BJ (cell line): Measurements from ENCODE around the gene C3. TPM values are rescaled to one million over a fixed set of nuclear protein-coding genes. Genes with fewer than 3 reads are reported as not detected.
A peak's percentile ranks its signal among the peaks of the same experiment; 100 is the strongest.
"Not testable (repeated sequence)": the region's sequence is repeated elsewhere in the genome, so short reads cannot be mapped to it uniquely, and the experiment has no call there.

Source experiments
- CTCF ChIA-PET: fragments of 350-600 bp; formaldehyde crosslinking; extraction: SDS; loops from one replicate; lab custom pipeline; 2021; ENCODE audit warnings: antibody characterized with exemption, inconsistent platforms; lab: Yijun Ruan, JAX
- POLR2A ChIA-PET: fragments of 300-600 bp; sonication (Branson Sonifier 250); formaldehyde crosslinking; extraction: SDS; loops from one replicate; lab custom pipeline; 2021; ENCODE audit warnings: antibody characterized with exemption; lab: Charles Lee
- DNase-seq: peaks from one replicate; pipeline ENCODE4 v3.0.0-alpha.2; 2011; ENCODE audit warnings: low read depth
- H3K27me3 ChIP-seq: 2 replicates; pipeline ENCODE4 v1.6.0; 2011; ENCODE audit warnings: low read length; ENCODE audit not compliant: control insufficient read depth, insufficient read depth
- H3K36me3 ChIP-seq: 2 replicates; pipeline ENCODE4 v1.5.1; 2011; ENCODE audit warnings: low read length; ENCODE audit not compliant: control insufficient read depth, insufficient read depth
- H3K4me3 ChIP-seq: 2 replicates; pipeline ENCODE4 v1.5.1; 2011; ENCODE audit warnings: low read depth, mild to moderate bottlenecking, control low read depth, low read length
- CTCF ChIP-seq: IDR thresholded peaks from 2 replicates; pipeline ENCODE4 v1.5.1; 2011; ENCODE audit warnings: low read depth, mild to moderate bottlenecking, control low read depth, inconsistent platforms, low read length, moderate library complexity; ENCODE audit not compliant: insufficient read depth
- polyA plus RNA-seq: library from polyadenylated mRNA; depleted of rRNA; stranded (reverse); fragments of >200 nt; gene quantifications from 2 replicates; pipeline ENCODE4 v1.2.3, GENCODE V29; 2011

C3 gene
- polyA plus RNA-seq, 1 experiment, result 14.7 TPM

- no peaks in the 10 kb centered on the region for H3K27me3 ChIP-seq
- no peaks in the 10 kb centered on the region for H3K36me3 ChIP-seq
- CTCF ChIA-PET, result interaction anchor here (0.6 to 1.0 kb wide), 3 partner anchors 131 to 1841 kb away, joined by 3 read pairs; no protein-coding TSS in a partner anchor
- POLR2A ChIA-PET, result no interaction called here
- H3K4me3 ChIP-seq, result no peak overlapping the region
- no peak for TF ChIP-seq CTCF
- no peak for DNase-seq
These were observed 72.2 kb downstream of the C3 start for GRCh38 chr19:6648141-6648715.

- DNase-seq, result no peak
- POLR2A ChIA-PET, result no interaction called here
- Histone ChIP-seq H3K36me3 (no peaks in the 10 kb centered on the region), H3K27me3 (no peaks in the 10 kb centered on the region), H3K4me3 (no peak overlapping the region)
- TF ChIP-seq CTCF, result no peak
- CTCF ChIA-PET, result interaction anchor here (0.7 to 1.0 kb wide), 2 partner anchors 12 to 13 kb away, joined by 3 read pairs; no protein-coding TSS in a partner anchor
These were observed 75.7 kb downstream of the C3 start for GRCh38 chr19:6644796-6645195.

- H3K36me3 ChIP-seq, POLR2A ChIA-PET, CTCF ChIA-PET, H3K4me3 ChIP-seq, DNase-seq, H3K27me3 ChIP-seq: not testable (repeated sequence)
These were observed 80.1 kb downstream of the C3 start for GRCh38 chr19:6640333-6640732.

GRCh38 chr19:6639439-6639838 is 81.0 kb downstream of the C3 start:
- Histone ChIP-seq H3K27me3 (no peaks in the 10 kb centered on the region), H3K4me3 (no peak overlapping the region), H3K36me3 (no peaks in the 10 kb centered on the region)
- CTCF ChIA-PET, result interaction anchor here (3.1 kb wide), 1 partner anchor 224 kb away, joined by 10 read pairs; no protein-coding TSS in a partner anchor
- POLR2A ChIA-PET, result no interaction called here
- DNase-seq, result no peak
- TF ChIP-seq CTCF, result no peak

- POLR2A ChIA-PET, H3K4me3 ChIP-seq, DNase-seq, H3K27me3 ChIP-seq, H3K36me3 ChIP-seq: not testable (repeated sequence)
- CTCF ChIA-PET, result interaction anchor here (0.6 to 4.5 kb wide), 18 partner anchors 8 to 235 kb away, joined by 3 to 43 read pairs (median 4); no protein-coding TSS in a partner anchor
These were observed 87.0 kb downstream of the C3 start for GRCh38 chr19:6633456-6633813.

- H3K36me3 ChIP-seq, DNase-seq, H3K27me3 ChIP-seq, POLR2A ChIA-PET, H3K4me3 ChIP-seq: not testable (repeated sequence)
- peak; percentile 71 for TF ChIP-seq CTCF
- CTCF ChIA-PET, result interaction anchor here (0.6 to 4.5 kb wide), 22 partner anchors 8 to 235 kb away, joined by 3 to 43 read pairs (median 3); partner anchors contain the start of gene DENND1C
These were observed 87.5 kb downstream of the C3 start for GRCh38 chr19:6632747-6633455.
